Panc1 (cell line): Measurements from ENCODE around the gene PPIA.

ENCODE experiments used
- CTCF ChIP-seq: fragments of 450-650 bp; IDR thresholded peaks from 2 replicates; pipeline ENCODE4 v1.5.1; 2017; ENCODE audit warnings: mild to moderate bottlenecking
- POLR2AphosphoS5 ChIP-seq: IDR thresholded peaks from 2 replicates; pipeline ENCODE4 v1.6.1; 2012; ENCODE audit warnings: mild to moderate bottlenecking, low read depth, low read length, moderate library complexity
- REST ChIP-seq, 2 experiments: IDR thresholded peaks; 2 replicates each; pipeline ENCODE4 v1.6.1; 2011 to 2012; ENCODE audit warnings: low read depth in 2 of 2, control low read depth in 1 of 2, low read length in 1 of 2, mild to moderate bottlenecking in 1 of 2, moderate library complexity in 1 of 2; ENCODE audit not compliant: insufficient read depth in 1 of 2
- SIN3A ChIP-seq: IDR thresholded peaks from 2 replicates; pipeline ENCODE4 v1.6.1; 2012; ENCODE audit warnings: low read depth, mild to moderate bottlenecking, low read length, moderate library complexity, borderline replicate concordance; ENCODE audit not compliant: insufficient read depth
- TCF7L2 ChIP-seq: IDR thresholded peaks from 2 replicates; pipeline ENCODE4 v1.6.1; 2011; ENCODE audit warnings: mild to moderate bottlenecking, low read depth, low read length, inconsistent platforms

- TF ChIP-seq CTCF (no peak), REST (IDR thresholded peaks at IDR 0.05; ENCODE audit: insufficient read depth in 1 of 2, low read depth in 2 of 2, low read length in 1 of 2) (no peak), POLR2AphosphoS5 (no peak), SIN3A (no peak), TCF7L2 (no peak)
These were observed 20.9 kb upstream of the PPIA start for GRCh38 chr7:44775383-44776107.
